ENCODE data around the gene USP10.

DNA sequence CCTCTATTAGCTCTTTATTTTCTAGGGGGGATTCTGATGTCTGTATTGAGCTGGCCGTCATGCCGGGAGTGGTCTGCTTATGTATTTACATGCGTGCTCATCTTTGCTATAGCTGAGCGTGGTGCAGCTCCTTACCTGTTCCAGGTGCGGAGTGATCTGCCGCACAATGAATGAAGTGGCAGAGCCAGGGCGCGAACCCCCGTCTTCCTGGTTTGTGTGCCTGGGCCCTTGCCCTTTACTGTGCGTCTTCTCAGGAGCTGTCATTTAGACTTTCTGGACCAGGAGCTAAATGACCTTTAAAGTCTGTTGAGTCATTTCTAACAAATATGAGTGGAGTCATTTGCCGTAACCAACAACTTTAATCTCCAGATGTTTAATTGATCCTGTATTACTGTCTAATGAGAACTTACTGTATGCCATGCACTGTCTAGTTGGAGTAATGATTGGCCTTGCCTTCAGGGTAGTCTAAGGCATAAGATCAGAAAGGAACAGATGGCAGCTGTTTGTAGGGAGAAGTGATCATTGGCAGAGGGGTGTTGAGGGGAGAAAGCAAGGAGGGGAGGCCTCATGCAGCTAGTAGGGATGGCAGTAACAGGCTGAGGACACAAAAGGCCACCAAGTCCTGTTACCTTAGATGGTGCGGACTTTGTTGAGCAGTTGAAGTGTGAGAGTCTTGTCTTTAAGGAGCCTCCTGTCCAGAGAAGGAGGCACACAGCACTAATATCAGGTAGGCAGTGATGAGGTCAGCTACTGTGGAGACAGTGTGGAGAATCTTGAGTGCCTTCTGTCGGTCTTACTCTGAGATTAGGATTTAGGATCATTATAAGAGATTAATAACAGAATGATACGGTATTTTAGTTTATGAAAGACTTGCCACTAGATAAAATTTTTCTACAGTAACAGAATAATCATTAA, 53.9 kb downstream of the USP10 start:
- TF ChIP-seq EZH2 (IDR thresholded peaks at IDR 0.05; ENCODE audit: low read length, missing control alignments): no peak
- TF ChIP-seq, protein P1, sequence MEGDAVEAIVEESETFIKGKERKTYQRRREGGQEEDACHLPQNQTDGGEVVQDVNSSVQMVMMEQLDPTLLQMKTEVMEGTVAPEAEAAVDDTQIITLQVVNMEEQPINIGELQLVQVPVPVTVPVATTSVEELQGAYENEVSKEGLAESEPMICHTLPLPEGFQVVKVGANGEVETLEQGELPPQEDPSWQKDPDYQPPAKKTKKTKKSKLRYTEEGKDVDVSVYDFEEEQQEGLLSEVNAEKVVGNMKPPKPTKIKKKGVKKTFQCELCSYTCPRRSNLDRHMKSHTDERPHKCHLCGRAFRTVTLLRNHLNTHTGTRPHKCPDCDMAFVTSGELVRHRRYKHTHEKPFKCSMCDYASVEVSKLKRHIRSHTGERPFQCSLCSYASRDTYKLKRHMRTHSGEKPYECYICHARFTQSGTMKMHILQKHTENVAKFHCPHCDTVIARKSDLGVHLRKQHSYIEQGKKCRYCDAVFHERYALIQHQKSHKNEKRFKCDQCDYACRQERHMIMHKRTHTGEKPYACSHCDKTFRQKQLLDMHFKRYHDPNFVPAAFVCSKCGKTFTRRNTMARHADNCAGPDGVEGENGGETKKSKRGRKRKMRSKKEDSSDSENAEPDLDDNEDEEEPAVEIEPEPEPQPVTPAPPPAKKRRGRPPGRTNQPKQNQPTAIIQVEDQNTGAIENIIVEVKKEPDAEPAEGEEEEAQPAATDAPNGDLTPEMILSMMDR (conservative IDR thresholded peaks at IDR 0.05 in 1 of 2, IDR thresholded peaks at IDR 0.05 in 1 of 2; ENCODE audit: low read depth in 1 of 2, low read length in 2 of 2): no peak
